Adrenal gland (tissue), 5 donors: ENCODE results near the gene CLIP2.

ENCODE experiments used
- CTCF ChIP-seq, 6 experiments: fragments of 450-650 bp in 4 of 6; fragments of 200-600 bp in 2 of 6; sonication (generic) in 1 of 6; IDR thresholded peaks; 1 replicate in 5 of 6; 2 replicates in 1 of 6; pipeline versions ENCODE4 v1.5.1 to v1.8.0; 2016 to 2021; ENCODE audit warnings: antibody characterized with exemption in 6 of 6, mild to moderate bottlenecking in 2 of 6, moderate library complexity in 1 of 6
- POLR2A ChIP-seq, 2 donors: fragments of 450-650 bp; IDR thresholded peaks; one replicate each; pipeline ENCODE4 v1.6.1; 2017; ENCODE audit warnings: antibody characterized with exemption in 2 of 2, mild to moderate bottlenecking in 2 of 2, moderate library complexity in 1 of 2
- donor health status: DM: no; HTN: no; CAD: no.

GRCh38 chr7:74338366-74339108 lies 49.3 kb downstream of the CLIP2 start:
- TF ChIP-seq POLR2A (IDR thresholded peaks at IDR 0.05) (no peak), CTCF (IDR thresholded peaks at IDR 0.05) (no peak)
